ENCODE measurements around the gene FAM181A. TPM values are rescaled to one million over a fixed set of nuclear protein-coding genes. Genes with fewer than 3 reads are reported as not detected.

Gene FAM181A
- total and polyA plus RNA-seq, 12 donors: not detected

GRCh38 chr14:93932642-93933041 is 5.5 kb downstream of the FAM181A start:
- H3K4me3 ChIP-seq: no peak overlapping the region
- intact Hi-C loops (cut with DNase I): loop anchor here in 3 of 10 donors (10.0 kb wide), 1 partner anchor 202 kb away; no protein-coding TSS in a partner anchor
- TF ChIP-seq CTCF (IDR thresholded peaks at IDR 0.05): no peak
- peaks cover 0 to 65% (median 9%) of the 10 kb centered on the region in 9 donors for H3K36me3 ChIP-seq
- ATAC-seq (no peak), DNase-seq (no peak)
- H3K27ac ChIP-seq: no peak overlapping the region
- H3K4me1 ChIP-seq: no peaks in the 10 kb centered on the region
- H3K9me3 ChIP-seq: no peaks in the 10 kb centered on the region
- peaks cover 0 to 13% (median 0%) of the 10 kb centered on the region in 7 donors for H3K27me3 ChIP-seq
- 70 to 81% methylated on average over 4 of the region's 4 CpGs for WGBS, 2 donors

- no peak overlapping the region for H3K27ac ChIP-seq
- intact Hi-C loops (cut with DNase I): loop anchor here in 3 of 10 donors (10.0 kb wide), 1 partner anchor 200 kb away; no protein-coding TSS in a partner anchor
- H3K36me3 ChIP-seq: peaks cover 0 to 79% (median 15%) of the 10 kb centered on the region in 9 donors
These were observed 8.1 kb downstream of the FAM181A start for GRCh38 chr14:93935213-93935612.

GRCh38 chr14:93936245-93936644 is 9.1 kb downstream of the FAM181A start:
- WGBS, 2 donors: 30 to 34% methylated on average over 5 of the region's 5 CpGs
- H3K36me3 ChIP-seq: peaks cover 0 to 80% (median 15%) of the 10 kb centered on the region in 9 donors
- no peaks in the 10 kb centered on the region for H3K9me3 ChIP-seq
- intact Hi-C loops (cut with DNase I): loop anchor here in 3 of 10 donors (10.0 kb wide), 1 partner anchor 199 kb away; no protein-coding TSS in a partner anchor
- peak in 6 of 9 donors; percentile 20 to 43 (median 37) for TF ChIP-seq CTCF (IDR thresholded peaks at IDR 0.05)
- H3K27me3 ChIP-seq: peaks cover 0 to 25% (median 17%) of the 10 kb centered on the region in 7 donors
- no peak overlapping the region for H3K4me3 ChIP-seq
- DNase-seq (no peak), ATAC-seq (no peak)
- H3K27ac ChIP-seq: no peak overlapping the region
- H3K4me1 ChIP-seq: peaks cover 0 to 15% (median 7%) of the 10 kb centered on the region in 9 donors

More at GRCh38 chr14:93935213-93935612, 8.1 kb downstream of the FAM181A start:
- ATAC-seq: no peak
- WGBS, 2 donors: 70 to 74% methylated on average over 8 of the region's 8 CpGs
- no peak for TF ChIP-seq CTCF (IDR thresholded peaks at IDR 0.05)
- H3K9me3 ChIP-seq: no peaks in the 10 kb centered on the region
- H3K27me3 ChIP-seq: peaks cover 0 to 25% (median 17%) of the 10 kb centered on the region in 7 donors
- DNase-seq: no peak
- H3K4me3 ChIP-seq: no peak overlapping the region
- peaks cover 0 to 14% (median 6%) of the 10 kb centered on the region in 9 donors for H3K4me1 ChIP-seq

GRCh38 chr14:93936926-93937325 is 9.8 kb downstream of the FAM181A start:
- intact Hi-C loops (cut with DNase I): loop anchor here in 3 of 10 donors (10.0 kb wide), 1 partner anchor 198 kb away; no protein-coding TSS in a partner anchor
- H3K36me3 ChIP-seq: peaks cover 0 to 82% (median 15%) of the 10 kb centered on the region in 9 donors
- ATAC-seq (no peak), DNase-seq (no peak)
- H3K27ac ChIP-seq: no peak overlapping the region
- WGBS, 2 donors: 81 to 84% methylated on average over 6 of the region's 6 CpGs
- H3K4me3 ChIP-seq: no peak overlapping the region
- no peaks in the 10 kb centered on the region for H3K9me3 ChIP-seq
- peaks cover 0 to 25% (median 17%) of the 10 kb centered on the region in 7 donors for H3K27me3 ChIP-seq
- no peak for TF ChIP-seq CTCF (IDR thresholded peaks at IDR 0.05)
- H3K4me1 ChIP-seq: peaks cover 0 to 16% (median 11%) of the 10 kb centered on the region in 9 donors

Measured in heart right ventricle (tissue), 16 donors.